ENCODE results near the gene SAE1. TPM values are rescaled to one million over a fixed set of nuclear protein-coding genes. Genes with fewer than 3 reads are reported as not detected.

SAE1 gene
- total RNA-seq = 96.6 and 110 TPM in 2 replicates
- long read RNA-seq, transcript SAE1-201 (9 exons, 2,049 nt) = major isoform, 491 of 777 reads
- long read RNA-seq, transcript SAE1-202 (8 exons, 1,851 nt) = minor isoform, 26 of 777 reads
- long read RNA-seq, partial matches to known transcripts = 52 of 777 reads
- long read RNA-seq, other reads (novel, unspliced or antisense) = 202 of 777 reads

DNA sequence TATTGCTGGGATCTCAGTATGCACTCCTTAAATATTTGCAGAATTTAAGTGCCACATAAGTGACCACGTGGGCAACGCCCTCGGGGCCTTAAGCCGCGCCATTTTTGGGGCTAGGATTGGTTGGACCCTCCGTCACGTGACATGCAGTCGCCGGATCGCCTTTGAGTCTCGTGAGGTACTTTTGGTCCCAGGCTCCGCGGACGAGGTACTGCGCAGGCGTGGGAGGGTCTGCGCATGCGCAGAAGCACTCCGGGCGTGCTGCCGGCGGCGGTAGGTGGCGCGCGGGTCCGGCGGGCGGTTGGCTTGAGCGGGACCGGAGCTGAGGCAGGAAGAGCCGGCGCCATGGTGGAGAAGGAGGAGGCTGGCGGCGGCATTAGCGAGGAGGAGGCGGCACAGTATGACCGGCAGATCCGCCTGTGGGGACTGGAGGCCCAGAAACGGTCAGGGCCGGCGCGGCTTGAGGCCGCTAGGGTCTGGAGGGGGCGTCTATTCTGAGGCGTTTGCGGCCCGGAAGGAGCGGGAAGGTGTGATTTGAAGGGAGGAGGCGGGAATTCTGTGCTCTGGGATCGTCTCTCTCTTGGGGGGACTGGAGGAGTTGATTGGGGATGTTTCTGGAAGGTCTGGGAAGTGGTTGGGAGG lies at the start of gene SAE1:
TSS of gene SAE1 (plus strand) at position 247 of the 639 bp plus-strand sequence. CDS start at position 343, 96 bp downstream.
- TF ChIP-seq, protein P1, sequence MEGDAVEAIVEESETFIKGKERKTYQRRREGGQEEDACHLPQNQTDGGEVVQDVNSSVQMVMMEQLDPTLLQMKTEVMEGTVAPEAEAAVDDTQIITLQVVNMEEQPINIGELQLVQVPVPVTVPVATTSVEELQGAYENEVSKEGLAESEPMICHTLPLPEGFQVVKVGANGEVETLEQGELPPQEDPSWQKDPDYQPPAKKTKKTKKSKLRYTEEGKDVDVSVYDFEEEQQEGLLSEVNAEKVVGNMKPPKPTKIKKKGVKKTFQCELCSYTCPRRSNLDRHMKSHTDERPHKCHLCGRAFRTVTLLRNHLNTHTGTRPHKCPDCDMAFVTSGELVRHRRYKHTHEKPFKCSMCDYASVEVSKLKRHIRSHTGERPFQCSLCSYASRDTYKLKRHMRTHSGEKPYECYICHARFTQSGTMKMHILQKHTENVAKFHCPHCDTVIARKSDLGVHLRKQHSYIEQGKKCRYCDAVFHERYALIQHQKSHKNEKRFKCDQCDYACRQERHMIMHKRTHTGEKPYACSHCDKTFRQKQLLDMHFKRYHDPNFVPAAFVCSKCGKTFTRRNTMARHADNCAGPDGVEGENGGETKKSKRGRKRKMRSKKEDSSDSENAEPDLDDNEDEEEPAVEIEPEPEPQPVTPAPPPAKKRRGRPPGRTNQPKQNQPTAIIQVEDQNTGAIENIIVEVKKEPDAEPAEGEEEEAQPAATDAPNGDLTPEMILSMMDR (IDR thresholded peaks at IDR 0.05) = peak; percentile 56
- no peaks in the 10 kb centered on the region for H3K27me3 Mint-ChIP-seq (ENCODE audit: unreplicated experiment)
- H3K9me3 Mint-ChIP-seq (ENCODE audit: unreplicated experiment) = peaks cover 4% of the 10 kb centered on the region
- H3K4me1 Mint-ChIP-seq (ENCODE audit: unreplicated experiment) = peaks cover 49% of the 10 kb centered on the region
- peaks cover 11% of the 10 kb centered on the region for H3K36me3 Mint-ChIP-seq (ENCODE audit: unreplicated experiment)
- DNase-seq (ENCODE audit: extremely low spot score, unreplicated experiment) = peak; percentile 99
- H3K27ac Mint-ChIP-seq (ENCODE audit: unreplicated experiment) = peak within 1 kb of the TSS; percentile 97
- peak within 1 kb of the TSS; percentile 99 for H3K4me3 Mint-ChIP-seq (ENCODE audit: unreplicated experiment)

GRCh38 chr19:47081095-47081494 lies 49.5 kb upstream of the SAE1 start:
- Mint-ChIP-seq H3K27me3 (ENCODE audit: unreplicated experiment) (no peaks in the 10 kb centered on the region), H3K9me3 (ENCODE audit: unreplicated experiment) (no peaks in the 10 kb centered on the region), H3K36me3 (ENCODE audit: unreplicated experiment) (peaks cover 47% of the 10 kb centered on the region), H3K27ac (ENCODE audit: unreplicated experiment) (no peak overlapping the region), H3K4me1 (ENCODE audit: unreplicated experiment) (peaks cover 10% of the 10 kb centered on the region), H3K4me3 (ENCODE audit: unreplicated experiment) (no peak overlapping the region)
- TF ChIP-seq, protein P1 (IDR thresholded peaks at IDR 0.05) = no peak
- DNase-seq (ENCODE audit: extremely low spot score, unreplicated experiment) = no peak

DNA sequence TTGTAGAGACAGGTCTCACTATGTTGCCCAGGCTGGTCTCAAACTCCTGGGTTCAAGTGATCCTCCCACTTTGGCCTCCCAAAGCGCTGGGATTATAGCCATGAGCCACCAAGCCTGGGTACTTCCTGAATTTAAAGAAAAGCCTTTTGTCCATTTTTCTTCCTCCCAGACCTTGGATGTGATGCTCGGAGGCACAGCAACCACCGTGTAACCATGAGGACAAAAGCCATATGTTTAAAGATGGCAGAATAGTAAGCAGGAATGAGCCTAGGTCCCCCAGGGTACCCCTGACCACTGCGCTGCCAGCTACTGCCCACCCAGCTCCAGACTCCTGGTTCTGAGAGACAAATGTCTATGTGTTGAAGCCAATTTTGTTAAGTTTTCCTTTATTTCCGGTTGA lies 48.1 kb upstream of the SAE1 start:
- Mint-ChIP-seq H3K36me3 (ENCODE audit: unreplicated experiment) (peaks cover 53% of the 10 kb centered on the region), H3K27ac (ENCODE audit: unreplicated experiment) (no peak overlapping the region), H3K4me1 (ENCODE audit: unreplicated experiment) (peaks cover 10% of the 10 kb centered on the region), H3K4me3 (ENCODE audit: unreplicated experiment) (no peak overlapping the region), H3K27me3 (ENCODE audit: unreplicated experiment) (no peaks in the 10 kb centered on the region), H3K9me3 (ENCODE audit: unreplicated experiment) (no peaks in the 10 kb centered on the region)
- DNase-seq (ENCODE audit: extremely low spot score, unreplicated experiment) = no peak
- TF ChIP-seq, protein P1 (IDR thresholded peaks at IDR 0.05) = no peak

- H3K4me3 Mint-ChIP-seq (ENCODE audit: unreplicated experiment) = no peak overlapping the region
- peaks cover 3% of the 10 kb centered on the region for H3K4me1 Mint-ChIP-seq (ENCODE audit: unreplicated experiment)
- peaks cover 53% of the 10 kb centered on the region for H3K36me3 Mint-ChIP-seq (ENCODE audit: unreplicated experiment)
- no peak for DNase-seq (ENCODE audit: extremely low spot score, unreplicated experiment)
- no peak overlapping the region for H3K27ac Mint-ChIP-seq (ENCODE audit: unreplicated experiment)
- no peaks in the 10 kb centered on the region for H3K27me3 Mint-ChIP-seq (ENCODE audit: unreplicated experiment)
- TF ChIP-seq, protein P1 (IDR thresholded peaks at IDR 0.05) = no peak
- no peaks in the 10 kb centered on the region for H3K9me3 Mint-ChIP-seq (ENCODE audit: unreplicated experiment)
Observed at GRCh38 chr19:47084879-47085439, 45.7 kb upstream of the SAE1 start.

- H3K4me1 Mint-ChIP-seq (ENCODE audit: unreplicated experiment) = no peaks in the 10 kb centered on the region
- peaks cover 54% of the 10 kb centered on the region for H3K36me3 Mint-ChIP-seq (ENCODE audit: unreplicated experiment)
- H3K9me3 Mint-ChIP-seq (ENCODE audit: unreplicated experiment) = no peaks in the 10 kb centered on the region
Observed at GRCh38 chr19:47086280-47086679, 44.4 kb upstream of the SAE1 start.

More at GRCh38 chr19:47086280-47086679, 44.4 kb upstream of the SAE1 start:
- DNase-seq (ENCODE audit: extremely low spot score, unreplicated experiment) = no peak
- TF ChIP-seq, protein P1 (IDR thresholded peaks at IDR 0.05) = no peak
- H3K4me3 Mint-ChIP-seq (ENCODE audit: unreplicated experiment) = no peak overlapping the region
- H3K27me3 Mint-ChIP-seq (ENCODE audit: unreplicated experiment) = no peaks in the 10 kb centered on the region
- no peak overlapping the region for H3K27ac Mint-ChIP-seq (ENCODE audit: unreplicated experiment)
